ENCODE data around the gene SNED1.

DNA sequence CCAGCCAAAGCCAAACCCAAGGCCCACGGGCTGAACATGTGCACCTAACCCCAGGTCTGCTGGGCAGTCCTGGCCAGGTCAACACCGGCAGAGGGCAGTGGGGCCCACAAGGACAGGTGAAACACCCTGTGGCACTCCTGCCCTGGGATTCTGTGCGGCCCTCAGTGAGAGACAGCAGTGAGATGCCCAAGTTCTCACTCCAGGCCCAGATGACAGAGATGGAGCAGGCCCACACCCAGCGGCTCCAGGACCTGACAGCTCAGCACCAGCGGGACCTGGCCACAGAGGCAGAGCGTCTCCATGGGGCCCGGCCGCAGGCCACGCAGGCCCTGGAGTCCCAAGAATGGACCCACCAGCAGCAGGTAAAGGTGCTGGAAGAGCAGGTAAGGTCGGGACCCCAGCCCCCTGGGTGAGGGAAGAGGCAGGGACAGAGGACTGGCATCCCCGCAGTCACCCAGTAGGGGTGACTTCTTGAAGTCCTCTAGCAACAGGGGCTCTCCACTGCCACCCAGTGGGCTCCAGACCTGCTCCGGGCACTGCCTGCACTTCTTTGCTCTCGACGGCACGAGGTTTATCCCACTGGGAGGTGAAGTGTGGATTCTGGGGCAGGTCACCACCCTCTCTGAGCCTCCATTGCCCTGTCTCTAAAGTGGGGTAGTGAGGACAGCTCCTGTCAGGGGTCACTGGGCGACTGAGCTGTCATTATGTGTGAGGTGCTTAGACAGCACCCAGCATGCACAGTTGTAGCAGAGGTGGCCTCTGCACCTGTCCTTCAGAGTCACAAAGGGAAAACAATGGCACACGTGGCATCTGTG is 8.8 kb upstream of the SNED1 start:
- TF ChIP-seq CTCF (IDR thresholded peaks at IDR 0.05): no peak
- no peak for TF ChIP-seq POLR2A (IDR thresholded peaks at IDR 0.05)
